ENCODE results near the gene STX8.

STX8 gene

GRCh38 chr17:9499041-9499440, 76.6 kb downstream of the STX8 start:
- Histone ChIP-seq H3K4me2 (ENCODE audit: insufficient read depth, low read length) (no peak overlapping the region), H3K4me3 (ENCODE audit: low read depth in 1 of 2, low read length in 2 of 2) (no peak overlapping the region), H3K9ac (ENCODE audit: low read depth, low read length) (no peak overlapping the region), H3K27ac (ENCODE audit: low read length) (no peak overlapping the region), H3K9me3 (ENCODE audit: insufficient read depth, low read length, severe bottlenecking) (no peaks in the 10 kb centered on the region), H3K4me1 (ENCODE audit: insufficient read depth, low read length) (no peaks in the 10 kb centered on the region), H4K20me1 (ENCODE audit: insufficient read depth, low read length) (no peaks in the 10 kb centered on the region), H3K79me2 (ENCODE audit: insufficient read depth, low read length) (no peaks in the 10 kb centered on the region), H3K27me3 (ENCODE audit: insufficient read depth, low read length, poor library complexity) (no peaks in the 10 kb centered on the region), H3K36me3 (ENCODE audit: insufficient read depth, low read length) (no peaks in the 10 kb centered on the region; the same call in none of the 2 replicates), H2AFZ (ENCODE audit: low read depth, low read length) (no peak overlapping the region)
- DNase-seq (no peak), ATAC-seq (ENCODE audit: insufficient read depth, low read depth) (no peak)
- TF ChIP-seq CTCF (IDR thresholded peaks at IDR 0.05; ENCODE audit: borderline replicate concordance, extremely low read depth, low read length, poor library complexity, severe bottlenecking) = no peak
- TF ChIP-seq EZH2 (IDR thresholded peaks at IDR 0.05; ENCODE audit: borderline replicate concordance, low read depth, low read length, severe bottlenecking) = no peak

GRCh38 chr17:9498490-9498889, 77.1 kb downstream of the STX8 start:
- no peak overlapping the region for H3K4me2 ChIP-seq (ENCODE audit: insufficient read depth, low read length)
- no peak overlapping the region for H3K9ac ChIP-seq (ENCODE audit: low read depth, low read length)
- no peak overlapping the region for H3K27ac ChIP-seq (ENCODE audit: low read length)
- H3K4me3 ChIP-seq (ENCODE audit: low read depth in 1 of 2, low read length in 2 of 2) = no peak overlapping the region
- ATAC-seq (ENCODE audit: insufficient read depth, low read depth) (no peak), DNase-seq (no peak)
- no peaks in the 10 kb centered on the region for H3K27me3 ChIP-seq (ENCODE audit: insufficient read depth, low read length, poor library complexity)
- no peak for TF ChIP-seq EZH2 (IDR thresholded peaks at IDR 0.05; ENCODE audit: borderline replicate concordance, low read depth, low read length, severe bottlenecking)
- no peak for TF ChIP-seq CTCF (IDR thresholded peaks at IDR 0.05; ENCODE audit: borderline replicate concordance, extremely low read depth, low read length, poor library complexity, severe bottlenecking)
- H2AFZ ChIP-seq (ENCODE audit: low read depth, low read length) = no peak overlapping the region
- no peaks in the 10 kb centered on the region for H4K20me1 ChIP-seq (ENCODE audit: insufficient read depth, low read length)
- H3K79me2 ChIP-seq (ENCODE audit: insufficient read depth, low read length) = no peaks in the 10 kb centered on the region
- no peaks in the 10 kb centered on the region for H3K4me1 ChIP-seq (ENCODE audit: insufficient read depth, low read length)
- H3K36me3 ChIP-seq (ENCODE audit: insufficient read depth, low read length) = no peaks in the 10 kb centered on the region; the same call in none of the 2 replicates
- no peaks in the 10 kb centered on the region for H3K9me3 ChIP-seq (ENCODE audit: insufficient read depth, low read length, severe bottlenecking)

- Histone ChIP-seq H3K27ac (ENCODE audit: low read length) (no peak overlapping the region), H3K36me3 (ENCODE audit: insufficient read depth, low read length) (no peaks in the 10 kb centered on the region), H3K27me3 (ENCODE audit: insufficient read depth, low read length, poor library complexity) (no peaks in the 10 kb centered on the region), H3K4me1 (ENCODE audit: insufficient read depth, low read length) (no peaks in the 10 kb centered on the region), H3K79me2 (ENCODE audit: insufficient read depth, low read length) (no peaks in the 10 kb centered on the region), H3K4me2 (ENCODE audit: insufficient read depth, low read length) (no peak overlapping the region), H4K20me1 (ENCODE audit: insufficient read depth, low read length) (no peaks in the 10 kb centered on the region), H2AFZ (ENCODE audit: low read depth, low read length) (no peak overlapping the region), H3K4me3 (ENCODE audit: low read depth in 1 of 2, low read length in 2 of 2) (no peak overlapping the region), H3K9me3 (ENCODE audit: insufficient read depth, low read length, severe bottlenecking) (no peaks in the 10 kb centered on the region), H3K9ac (ENCODE audit: low read depth, low read length) (no peak overlapping the region)
- TF ChIP-seq CTCF (IDR thresholded peaks at IDR 0.05; ENCODE audit: borderline replicate concordance, extremely low read depth, low read length, poor library complexity, severe bottlenecking) = no peak
- no peak for TF ChIP-seq EZH2 (IDR thresholded peaks at IDR 0.05; ENCODE audit: borderline replicate concordance, low read depth, low read length, severe bottlenecking)
- DNase-seq (no peak), ATAC-seq (ENCODE audit: insufficient read depth, low read depth) (no peak)
Measured at GRCh38 chr17:9488556-9488955, 87.1 kb downstream of the STX8 start.

GRCh38 chr17:9487406-9487805, 88.2 kb downstream of the STX8 start:
- H2AFZ ChIP-seq (ENCODE audit: low read depth, low read length) = no peak overlapping the region
- H4K20me1 ChIP-seq (ENCODE audit: insufficient read depth, low read length) = no peaks in the 10 kb centered on the region
- no peak for ATAC-seq (ENCODE audit: insufficient read depth, low read depth)
- H3K27ac ChIP-seq (ENCODE audit: low read length) = no peak overlapping the region
- DNase-seq = no peak
- H3K4me2 ChIP-seq (ENCODE audit: insufficient read depth, low read length) = no peak overlapping the region
- no peak overlapping the region for H3K4me3 ChIP-seq (ENCODE audit: low read depth in 1 of 2, low read length in 2 of 2)
- H3K27me3 ChIP-seq (ENCODE audit: insufficient read depth, low read length, poor library complexity) = no peaks in the 10 kb centered on the region
- H3K4me1 ChIP-seq (ENCODE audit: insufficient read depth, low read length) = no peaks in the 10 kb centered on the region
- TF ChIP-seq CTCF (IDR thresholded peaks at IDR 0.05; ENCODE audit: borderline replicate concordance, extremely low read depth, low read length, poor library complexity, severe bottlenecking) (no peak), EZH2 (IDR thresholded peaks at IDR 0.05; ENCODE audit: borderline replicate concordance, low read depth, low read length, severe bottlenecking) (no peak)
- H3K9ac ChIP-seq (ENCODE audit: low read depth, low read length) = no peak overlapping the region
- H3K79me2 ChIP-seq (ENCODE audit: insufficient read depth, low read length) = no peaks in the 10 kb centered on the region
- no peaks in the 10 kb centered on the region for H3K9me3 ChIP-seq (ENCODE audit: insufficient read depth, low read length, severe bottlenecking)
- H3K36me3 ChIP-seq (ENCODE audit: insufficient read depth, low read length) = no peaks in the 10 kb centered on the region

Measured in DND-41 (cell line).